GM21381 (cell line): ENCODE measurements around the gene GALNT13.

Experiments used
- ATAC-seq: cut with Tn5 transposase; IDR thresholded peaks from one replicate; pipeline ENCODE4 v1.9.1; 2021; ENCODE audit warnings: mild to moderate bottlenecking, moderate library complexity; ENCODE audit not compliant: unreplicated experiment

The GALNT13 gene

DNA sequence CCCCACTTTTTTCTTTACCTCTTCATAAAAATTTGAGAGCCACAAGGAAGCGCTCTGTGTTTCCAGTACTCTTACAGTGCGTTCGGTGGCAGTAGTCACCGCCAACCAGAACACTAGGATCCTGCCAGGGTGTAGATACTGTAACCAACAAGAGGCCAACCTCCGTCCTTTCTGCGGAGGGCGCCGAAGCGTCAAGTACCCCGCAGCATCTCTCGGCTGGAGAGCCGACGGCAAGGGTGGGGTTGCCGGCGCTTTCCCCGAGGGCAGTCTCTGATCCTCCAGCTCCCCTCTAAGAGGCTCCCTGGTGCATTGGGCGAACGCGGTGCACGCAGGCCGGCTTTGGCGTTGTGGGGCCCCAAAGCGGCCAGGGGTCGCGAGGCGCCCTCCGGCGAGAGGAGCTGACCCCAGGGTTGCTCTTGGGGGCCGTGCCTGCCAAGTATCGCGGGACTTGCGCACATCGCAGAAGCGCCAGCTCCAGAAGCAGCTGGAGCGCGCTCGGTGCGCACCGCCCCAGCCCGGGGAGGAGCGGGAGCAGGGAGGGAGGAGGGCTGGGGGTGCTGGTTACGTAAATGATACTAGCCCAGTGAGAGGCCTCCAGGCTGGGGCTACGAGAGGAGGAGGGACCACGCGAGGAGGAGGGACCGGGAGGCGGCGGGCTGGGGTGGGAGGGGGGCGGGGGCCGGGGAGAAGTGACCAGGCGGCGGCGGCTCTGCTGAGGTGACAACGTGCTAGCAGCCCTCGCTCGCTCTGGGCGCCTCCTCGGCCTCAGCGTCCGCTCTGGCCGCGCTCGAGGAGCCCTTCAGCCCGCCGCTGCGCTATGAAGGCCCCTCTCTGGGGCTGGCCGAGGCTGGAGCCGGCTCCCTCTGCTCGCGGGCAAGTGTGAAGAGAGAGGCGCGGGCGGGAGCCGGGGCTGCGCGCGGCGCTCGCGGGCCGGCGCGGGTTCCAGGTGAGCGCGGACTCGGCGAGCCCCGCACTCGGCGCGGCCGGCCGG is at the start of gene GALNT13:
GALNT13 (plus strand) TSS at position 692 of the 991 bp plus-strand sequence.
- ATAC-seq, result no peak

DNA sequence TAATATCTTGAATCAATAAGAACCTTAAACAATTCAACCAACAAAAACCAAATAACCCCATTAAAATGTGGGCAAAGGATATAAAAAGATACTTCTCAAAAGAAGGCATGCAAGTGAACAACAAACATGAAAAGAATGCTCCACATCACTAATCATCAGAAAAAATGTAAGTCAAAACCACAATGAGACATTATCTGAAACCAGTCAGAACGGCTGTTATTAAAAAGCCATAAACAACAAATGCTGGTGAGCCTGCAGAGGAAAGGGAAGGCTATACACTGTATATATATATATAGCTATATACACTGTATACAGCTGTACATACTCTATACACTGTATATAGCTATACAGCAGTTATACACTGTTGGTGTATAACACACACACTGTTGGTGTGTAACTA is 47.8 kb upstream of the GALNT13 start:
- ATAC-seq, result no peak

DNA sequence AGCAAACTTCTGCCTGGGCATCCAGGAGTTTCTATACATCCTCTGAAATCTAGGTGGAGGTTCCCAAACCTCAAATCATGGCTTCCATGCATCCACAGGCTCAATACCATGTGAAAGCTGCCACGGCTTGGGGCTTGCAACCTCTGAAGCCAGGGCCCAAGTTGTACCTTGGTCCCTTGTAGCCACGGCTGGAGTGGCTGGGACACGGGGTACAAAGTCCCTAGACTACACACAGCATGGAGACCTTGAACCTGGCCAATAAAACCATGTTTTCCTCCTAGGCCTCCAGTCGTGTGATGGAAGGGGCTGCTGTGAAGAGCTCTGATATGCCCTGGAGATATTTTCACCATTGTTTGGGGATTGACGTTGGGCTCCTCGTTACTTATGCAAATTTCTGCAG is 43.4 kb upstream of the GALNT13 start:
- no peak for ATAC-seq

DNA sequence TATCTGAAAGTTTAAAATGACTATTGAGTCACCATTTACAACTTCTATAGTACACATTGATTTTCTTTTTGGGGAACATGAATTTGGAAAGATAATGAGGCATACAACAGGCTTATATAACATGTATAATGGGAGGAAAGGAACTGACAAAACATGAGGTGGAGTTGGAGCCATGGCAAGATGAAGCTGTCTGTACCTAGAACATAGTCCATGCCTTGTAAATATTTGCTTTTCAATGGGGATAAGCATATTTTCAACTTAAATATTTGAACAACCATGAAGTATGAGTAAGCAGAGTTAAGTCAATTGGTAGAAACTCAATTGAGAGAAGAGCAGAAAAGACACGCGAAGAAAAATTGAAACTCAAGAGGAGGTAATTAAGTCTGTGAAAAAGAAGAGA is 37.1 kb upstream of the GALNT13 start:
- ATAC-seq, result no peak

DNA sequence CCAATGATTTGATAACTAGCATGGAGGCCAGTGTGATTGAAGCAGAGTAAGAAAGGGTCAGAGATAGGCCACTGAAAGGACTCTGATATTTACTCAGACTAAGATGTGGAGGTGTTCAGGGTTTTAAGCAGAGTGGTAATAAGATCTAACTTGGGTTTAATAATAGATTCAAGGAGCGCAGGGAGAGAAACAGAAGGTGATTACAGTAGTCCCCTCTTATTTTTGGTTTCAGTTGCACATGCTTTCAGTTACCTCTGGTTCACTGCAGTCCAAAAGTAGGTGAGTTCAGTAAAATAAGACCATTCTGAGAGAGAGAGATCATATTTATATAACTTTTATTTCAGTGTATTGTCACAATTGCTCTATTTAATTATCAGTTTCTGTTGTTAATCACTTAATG is 13.5 kb upstream of the GALNT13 start:
- ATAC-seq, result no peak

DNA sequence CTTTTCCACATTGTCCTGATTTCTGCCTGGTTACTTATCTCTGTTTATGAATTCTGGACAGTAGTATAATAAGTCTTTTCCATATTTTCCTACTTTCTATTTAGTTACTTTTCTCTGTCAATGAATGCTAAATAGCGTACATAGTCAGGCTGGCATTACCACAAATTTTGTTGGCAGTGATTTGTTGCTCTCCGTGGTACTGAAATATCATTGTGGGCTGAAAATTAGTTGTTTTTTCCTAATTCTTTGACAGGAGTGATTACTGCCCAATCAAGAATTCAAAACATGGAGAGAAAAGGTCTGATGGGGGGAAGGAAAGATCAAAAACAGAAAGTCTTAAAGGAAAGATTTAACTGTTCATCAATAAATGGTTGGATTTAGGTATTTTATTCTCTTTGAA is 7.7 kb upstream of the GALNT13 start:
- ATAC-seq, result no peak

DNA sequence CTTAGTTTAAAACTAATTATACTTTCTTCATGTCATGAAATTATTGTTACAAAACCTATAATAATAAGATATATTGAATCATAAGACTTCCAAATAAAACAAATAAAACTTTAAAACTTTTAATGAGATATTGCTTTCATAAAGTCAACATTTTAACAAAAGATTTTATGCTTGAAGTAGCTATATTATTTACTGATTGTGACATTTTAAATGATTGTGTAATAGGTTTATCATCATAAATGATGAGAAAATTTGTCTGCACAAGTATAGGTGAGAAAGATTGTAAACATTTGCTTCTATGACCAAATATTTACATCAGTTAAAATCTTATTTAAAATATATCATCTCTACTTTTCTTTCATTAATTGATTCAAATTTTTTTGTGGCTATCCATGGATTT is 5.1 kb upstream of the GALNT13 start:
- no peak for ATAC-seq

DNA sequence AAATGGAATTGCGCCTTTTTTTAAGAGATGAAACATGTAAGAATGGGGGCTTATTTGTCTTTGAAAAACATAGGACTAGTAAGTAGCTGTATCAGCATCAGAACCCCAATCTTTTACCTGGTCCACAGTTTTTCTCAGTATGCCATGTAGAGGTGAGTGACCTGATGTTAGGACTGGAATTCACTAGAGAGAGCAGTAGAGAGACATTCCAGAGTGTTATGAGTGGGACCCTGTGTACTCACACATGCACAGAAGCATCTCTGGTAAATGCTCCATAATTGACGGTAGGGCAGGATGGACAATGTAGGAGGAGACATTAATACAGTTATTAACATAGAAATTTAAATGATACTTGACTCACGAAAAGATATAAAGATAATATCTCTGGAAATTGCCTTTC is 1.4 kb upstream of the GALNT13 start:
- no peak for ATAC-seq

DNA sequence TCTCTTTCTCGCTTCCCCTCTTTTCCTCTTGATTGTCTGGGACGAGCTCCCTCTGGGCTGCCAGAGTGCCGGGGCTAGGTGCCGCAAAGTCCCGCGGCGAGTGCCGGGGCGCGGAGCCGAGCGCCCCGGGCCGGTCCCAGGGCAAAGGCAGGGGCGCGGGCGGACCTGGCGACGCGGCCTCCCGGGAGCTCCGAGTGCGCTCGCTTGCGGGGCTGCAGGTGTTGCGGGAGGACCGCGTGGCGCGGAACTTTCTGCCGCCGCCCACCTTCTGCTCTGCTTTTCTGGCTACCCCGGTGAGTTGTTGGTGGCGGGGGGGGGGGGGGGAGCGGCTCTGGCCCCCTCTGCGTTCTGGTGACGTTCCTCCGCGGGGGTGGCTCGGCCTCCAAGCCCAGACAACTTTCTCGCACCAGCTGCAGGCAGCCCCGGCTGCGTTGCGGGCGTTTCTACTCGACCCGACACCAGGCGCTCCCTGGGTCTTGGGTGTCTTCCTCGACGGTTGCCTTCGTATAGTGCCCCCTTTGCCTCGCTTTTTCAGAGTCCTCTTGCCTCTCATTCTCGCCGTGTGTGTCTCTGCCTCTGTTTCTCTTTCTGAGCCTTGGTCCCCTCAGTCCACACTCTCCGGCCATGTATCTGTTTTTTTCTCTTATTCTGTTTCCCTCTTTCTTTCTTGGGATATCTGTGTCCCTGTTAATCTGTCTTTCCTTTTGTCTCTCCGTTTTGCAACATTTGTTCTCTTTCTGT is 759 bp downstream of the GALNT13 start:
- no peak for ATAC-seq

DNA sequence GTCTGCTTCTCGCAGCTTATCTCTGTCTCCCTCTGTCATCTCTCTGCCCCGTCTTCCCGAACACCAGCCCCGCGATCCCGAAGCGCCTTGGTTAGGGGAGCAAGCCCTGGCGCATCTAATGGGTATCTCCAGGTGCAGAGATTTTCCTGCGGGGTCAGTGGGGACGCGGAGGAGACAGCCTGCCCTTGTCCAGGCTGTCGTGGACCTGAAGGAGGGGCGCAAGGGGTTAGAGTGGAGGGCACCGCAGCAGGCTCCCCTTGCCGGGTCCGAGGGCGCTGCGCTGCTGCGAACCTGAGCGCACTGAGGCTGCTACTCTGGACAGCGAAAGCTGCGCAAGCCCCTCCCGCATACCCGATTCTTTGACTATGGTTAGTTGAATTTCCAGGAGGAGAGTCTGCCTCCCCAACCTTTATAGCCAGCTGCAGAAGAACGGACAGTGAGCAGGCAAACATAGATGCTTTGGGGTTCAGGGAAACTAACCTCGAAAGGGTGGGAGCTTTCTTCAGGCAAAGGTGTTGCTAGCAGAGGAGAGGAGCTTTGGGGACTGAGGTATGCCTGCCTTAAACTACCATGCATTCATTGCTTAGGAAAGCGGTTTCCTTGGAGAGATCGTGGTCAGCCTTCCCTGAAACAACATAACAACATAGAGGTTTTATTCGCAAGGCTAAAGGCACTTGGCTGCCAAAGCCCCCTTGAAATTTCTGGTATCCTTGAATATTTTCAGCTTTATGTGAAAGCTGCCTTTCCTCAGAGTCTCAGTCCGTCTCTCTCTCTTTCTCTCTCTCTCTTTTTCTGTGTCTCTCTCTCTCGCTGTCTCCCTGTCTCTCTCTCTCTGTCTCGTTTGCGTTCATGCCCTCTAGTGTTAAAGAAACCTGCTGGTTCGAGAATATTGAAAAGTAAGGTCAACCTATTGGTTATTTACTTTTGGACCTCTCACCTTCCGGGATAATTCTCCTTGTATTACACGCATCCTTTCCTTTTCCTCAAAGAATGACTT is 1.6 kb downstream of the GALNT13 start:
- no peak for ATAC-seq

DNA sequence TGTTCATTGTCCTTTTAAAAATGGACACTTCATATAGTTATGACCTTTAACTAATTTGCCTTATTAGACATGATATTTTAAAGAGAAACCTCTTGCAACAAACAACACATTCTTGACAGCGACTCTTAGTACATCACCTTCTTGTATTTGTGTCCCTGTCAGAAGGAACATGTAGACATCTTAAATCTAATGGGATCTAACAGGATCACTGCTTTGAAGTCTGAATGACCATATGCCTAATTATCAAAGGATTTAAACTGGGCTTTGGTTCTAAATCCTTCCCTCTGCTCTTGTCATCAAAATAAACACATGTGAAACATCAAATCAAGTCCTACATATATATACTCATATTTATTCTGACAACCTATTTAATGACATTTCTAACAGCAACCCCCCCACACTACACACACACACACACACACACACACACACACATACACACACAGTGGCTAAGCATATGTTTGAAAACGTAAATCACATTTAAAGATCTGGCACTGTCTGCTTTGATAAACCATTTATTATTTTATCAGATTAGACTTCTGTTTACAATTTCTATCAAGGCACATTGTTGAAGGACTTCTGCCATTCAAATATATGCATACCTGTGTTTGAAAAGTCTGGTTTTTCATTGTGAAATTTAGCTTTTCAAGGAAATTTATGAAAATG is 4.2 kb downstream of the GALNT13 start:
- no peak for ATAC-seq

DNA sequence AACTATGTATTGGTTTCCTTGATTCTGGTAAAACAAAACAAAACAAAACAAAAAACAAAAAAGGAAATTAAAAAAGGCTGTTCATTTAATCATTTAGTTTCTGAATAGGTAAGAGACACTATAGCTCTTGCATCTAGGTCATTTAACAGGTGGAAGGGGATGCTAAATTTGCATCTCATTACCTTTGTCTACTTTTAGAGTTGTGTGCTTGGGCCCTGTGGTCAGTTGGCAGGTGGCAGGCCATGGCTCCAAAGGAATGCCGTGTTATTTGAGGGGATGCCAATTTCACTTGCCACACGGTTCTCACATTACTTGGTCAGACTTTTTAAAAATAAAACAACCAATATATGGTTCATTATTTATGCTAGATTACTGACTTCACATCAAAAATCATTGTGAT is 9.2 kb downstream of the GALNT13 start:
- no peak for ATAC-seq

DNA sequence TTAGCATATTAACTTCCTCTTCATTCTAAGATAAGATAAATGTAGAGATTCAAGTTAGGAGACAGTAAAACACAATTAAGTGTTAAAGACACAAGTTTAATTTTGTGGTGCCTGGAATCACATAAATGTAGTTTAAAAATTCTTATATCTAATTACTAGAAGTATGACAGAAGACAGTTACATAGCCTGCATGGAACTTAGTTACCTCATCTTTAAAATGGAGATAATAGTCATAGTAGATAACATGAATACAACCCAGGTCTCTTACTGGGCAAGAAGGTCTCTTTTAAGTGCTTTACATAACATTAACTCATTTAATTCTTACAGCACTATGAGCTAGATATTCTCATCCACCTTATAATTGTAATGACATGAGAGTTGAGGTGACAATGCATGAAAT is 15.1 kb downstream of the GALNT13 start:
- ATAC-seq, result no peak

DNA sequence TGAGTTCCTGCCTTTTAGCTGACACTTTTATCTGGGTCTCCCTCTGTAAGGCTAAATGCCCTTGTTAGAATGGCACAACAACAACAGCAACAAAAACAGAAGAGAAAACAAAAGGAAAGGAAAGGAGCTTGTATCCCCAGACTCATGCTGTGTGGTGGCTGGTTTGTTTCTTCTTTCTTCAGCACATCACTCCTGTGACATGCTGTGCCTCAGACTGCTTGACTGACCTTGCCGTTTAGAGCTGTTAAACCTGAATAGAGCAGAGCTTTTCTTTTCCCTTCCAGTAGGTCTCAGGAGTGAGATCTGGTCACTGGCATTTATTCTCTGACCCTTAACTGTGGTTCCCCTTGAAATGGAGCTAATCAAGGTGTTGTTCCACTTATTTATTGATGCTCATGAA is 18.9 kb downstream of the GALNT13 start:
- ATAC-seq, result no peak

DNA sequence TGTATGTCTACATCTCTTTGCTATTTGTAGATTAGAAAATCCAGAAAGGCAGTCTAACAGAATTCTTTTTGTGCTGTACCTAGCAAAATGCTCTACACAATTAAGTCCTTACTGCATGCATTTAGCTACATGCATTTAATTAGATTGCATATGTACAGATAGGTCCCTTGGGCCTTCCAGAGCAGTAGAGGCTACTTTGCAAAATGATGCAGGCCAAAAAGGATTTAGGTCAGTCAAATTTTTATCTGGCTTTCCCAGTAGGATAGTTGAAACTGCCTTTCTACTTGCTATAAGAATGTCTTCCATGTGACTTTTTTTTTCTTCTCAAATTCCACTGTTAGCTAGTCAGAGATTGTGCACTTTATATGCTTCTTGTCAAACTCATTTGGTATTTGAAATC is 19.3 kb downstream of the GALNT13 start:
- ATAC-seq, result no peak

DNA sequence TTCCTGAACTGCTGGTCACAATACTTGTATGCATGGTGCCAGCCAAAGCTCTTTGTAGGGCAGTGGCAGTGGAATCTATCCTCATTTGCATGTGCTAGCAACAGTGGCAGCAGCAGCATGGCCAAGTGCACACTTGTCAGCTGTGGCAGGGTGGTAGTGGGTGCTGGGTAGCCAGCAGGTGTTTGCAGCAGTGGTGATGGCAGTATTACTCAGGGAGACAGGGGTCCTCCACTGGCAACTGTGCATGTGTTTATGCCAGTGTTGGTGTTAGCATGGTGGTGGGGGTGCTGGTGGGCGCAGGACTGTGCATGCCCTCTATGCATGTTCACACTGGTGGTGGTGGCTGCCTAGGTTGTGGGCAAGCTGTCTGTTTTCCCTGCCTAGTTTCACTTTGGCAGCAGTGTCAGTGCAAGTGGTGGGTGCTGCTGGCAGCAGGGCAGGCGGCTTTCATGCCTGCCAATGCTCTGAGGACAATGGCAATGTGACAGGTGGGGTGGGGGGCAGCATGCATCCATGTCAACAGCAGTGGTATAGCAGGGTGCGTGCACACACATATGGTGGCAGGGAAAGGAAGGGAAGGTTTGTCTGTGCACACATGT is 41.2 kb downstream of the GALNT13 start:
- ATAC-seq, result no peak

DNA sequence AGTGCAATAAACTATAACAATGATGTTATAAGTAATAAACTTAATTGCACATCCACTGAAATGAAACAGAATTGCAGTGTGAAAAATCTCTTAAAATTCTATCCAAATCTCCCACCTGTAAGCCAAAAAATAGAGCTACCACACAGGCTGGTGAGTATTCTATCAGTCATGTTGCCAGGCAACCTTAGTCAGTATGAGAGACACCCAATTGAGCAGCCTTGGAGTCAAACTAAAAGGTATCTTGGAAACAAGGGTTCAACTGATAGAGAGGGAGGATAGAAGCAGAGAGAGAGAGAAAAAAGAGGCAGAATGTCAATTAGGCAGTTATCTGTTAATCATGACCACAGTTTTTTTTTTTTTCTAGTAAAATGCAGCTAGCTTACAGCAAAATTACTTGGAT is 45.8 kb downstream of the GALNT13 start:
- no peak for ATAC-seq

DNA sequence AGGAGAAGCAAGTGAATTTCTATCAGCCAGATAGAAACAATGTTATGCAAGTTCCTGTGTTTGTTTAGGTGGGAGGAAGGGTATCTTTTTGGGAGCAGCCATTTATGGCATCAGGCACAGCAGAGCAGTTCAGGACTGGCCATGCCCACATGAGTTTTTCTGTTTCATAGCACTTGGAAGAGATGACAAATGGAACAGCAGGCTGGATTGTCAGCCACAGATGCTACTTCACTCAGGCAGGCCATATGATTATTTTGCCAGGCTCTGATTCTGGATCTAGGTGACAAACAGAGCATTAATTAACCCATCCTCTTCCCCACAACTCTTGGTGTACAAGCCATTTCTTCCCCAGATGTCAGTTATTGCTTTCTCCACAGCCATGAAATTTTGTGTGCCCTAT is 63.8 kb downstream of the GALNT13 start:
- ATAC-seq, result no peak

DNA sequence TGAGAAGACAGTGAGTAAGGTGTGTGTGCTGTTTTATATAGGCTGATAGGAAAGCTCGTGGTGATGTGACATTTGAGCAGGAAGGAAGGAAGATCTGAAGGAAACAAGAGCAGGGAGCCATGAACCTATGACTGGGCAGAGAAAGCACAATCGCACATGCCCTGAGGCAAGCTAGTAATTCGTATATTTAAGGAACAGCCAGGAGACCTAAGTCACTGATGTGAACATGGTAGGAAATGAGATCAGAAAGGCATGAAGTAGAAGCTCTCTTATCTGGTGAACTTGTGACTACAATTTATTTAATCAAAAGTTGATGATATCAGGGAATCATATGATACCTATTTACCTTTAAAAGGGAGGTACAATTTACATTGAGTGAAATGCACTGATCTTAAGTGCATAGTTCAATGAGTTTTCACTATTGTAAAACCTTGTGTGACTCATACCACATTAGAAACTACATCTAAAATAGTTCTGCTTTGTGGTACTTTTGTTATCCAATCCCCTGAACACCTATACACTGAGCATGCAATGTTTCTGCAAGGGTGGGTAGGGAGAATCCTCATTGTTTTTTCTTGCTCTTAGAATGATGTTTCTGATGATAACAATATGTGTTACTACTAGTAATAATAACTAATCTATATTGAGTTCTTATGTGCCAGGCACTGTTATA is 67.5 kb downstream of the GALNT13 start:
- no peak for ATAC-seq
